Endodermal cell (in vitro differentiated cells): ENCODE measurements around the gene ASTN1. TPM values are rescaled to one million over a fixed set of nuclear protein-coding genes. Genes with fewer than 3 reads are reported as not detected.

ENCODE experiments used
- DNase-seq: peaks from one replicate; pipeline ENCODE4 v3.0.0-alpha.2; 2017
- H3K27ac ChIP-seq: 2 replicates; pipeline ENCODE4 v1.5.1; 2013; ENCODE audit warnings: mild to moderate bottlenecking, low read depth, low read length, moderate library complexity
- H3K27me3 ChIP-seq: 2 replicates; pipeline ENCODE4 v1.6.1; 2013; ENCODE audit warnings: mild to moderate bottlenecking, low read length, moderate library complexity; ENCODE audit not compliant: insufficient read depth, control insufficient read depth, poor library complexity, severe bottlenecking
- H3K36me3 ChIP-seq: 2 replicates; pipeline ENCODE4 v1.7.0; 2013; ENCODE audit warnings: mild to moderate bottlenecking, low read length, moderate library complexity; ENCODE audit not compliant: control insufficient read depth, insufficient read depth
- H3K4me1 ChIP-seq: one replicate; pipeline ENCODE4 v1.7.0; 2013; ENCODE audit warnings: low read length; ENCODE audit not compliant: control insufficient read depth, insufficient read depth
- H3K4me3 ChIP-seq: 2 replicates; pipeline ENCODE4 v1.5.1; 2013; ENCODE audit warnings: mild to moderate bottlenecking, low read length, moderate library complexity
- H3K9ac ChIP-seq: 2 replicates; pipeline ENCODE4 v1.6.1; 2013; ENCODE audit warnings: mild to moderate bottlenecking, low read length, moderate library complexity; ENCODE audit not compliant: poor library complexity, severe bottlenecking; ENCODE audit errors: extremely low read depth
- H3K9me3 ChIP-seq: 2 replicates; pipeline ENCODE4 v1.6.1; 2013; ENCODE audit warnings: mild to moderate bottlenecking, low read length, moderate library complexity; ENCODE audit not compliant: control insufficient read depth
- H3K27ac Mint-ChIP-seq: 2 replicates; pipeline ENCODE4 v1.8.0; 2020; ENCODE audit warnings: mixed read lengths
- H3K27me3 Mint-ChIP-seq: 2 replicates; pipeline ENCODE4 v1.8.0; 2021; ENCODE audit warnings: mild to moderate bottlenecking, mixed read lengths; ENCODE audit not compliant: insufficient read depth
- H3K36me3 Mint-ChIP-seq: 2 replicates; pipeline ENCODE4 v1.8.0; 2020; ENCODE audit warnings: low read depth, mixed read lengths
- H3K4me1 Mint-ChIP-seq: 2 replicates; pipeline ENCODE4 v1.8.0; 2020; ENCODE audit warnings: mixed read lengths
- H3K4me3 Mint-ChIP-seq: 2 replicates; pipeline ENCODE4 v1.8.0; 2020; ENCODE audit warnings: mild to moderate bottlenecking, moderate library complexity, mixed read lengths
- H3K9me3 Mint-ChIP-seq: 2 replicates; pipeline ENCODE4 v1.8.0; 2020; ENCODE audit warnings: mild to moderate bottlenecking, mixed read lengths
- CTCF ChIP-seq: fragments of 200-600 bp; sonication (generic); conservative IDR thresholded peaks from 2 replicates; pipeline ENCODE4 v1.5.0; 2021; ENCODE audit warnings: antibody characterized with exemption, mild to moderate bottlenecking
- WGBS, 2 experiments: methylation state at CpG; one replicate each; pipeline versions ENCODE4 v1.1.5 to v1.1.7; 2013; ENCODE audit warnings: missing lambda C conversion rate in 2 of 2, mixed read lengths in 1 of 2; ENCODE audit not compliant: insufficient coverage in 1 of 2, insufficient read length in 1 of 2; 5-methylcytosine and 5-hydroxymethylcytosine counted together
- total RNA-seq, 2 donors: library from RNA; stranded (reverse); fragmentation: NEBNext Ultra II Directional in 1 of 2; extraction: Animal tissue kit (Norgen Biotek cat#: 25700) in 1 of 2; gene quantifications; 2 replicates in 1 of 2; 3 replicates in 1 of 2; pipeline ENCODE4 v1.2.1, GENCODE V29; 2021

Gene ASTN1
- total RNA-seq, 2 donors from 2014 or later: 0.31 to 0.70 TPM

- Histone ChIP-seq H3K27me3 (peaks cover 22% of the 10 kb centered on the region), H3K36me3 (no peaks in the 10 kb centered on the region), H3K27ac (no peak overlapping the region), H3K9ac (no peak overlapping the region), H3K4me1 (no peaks in the 10 kb centered on the region), H3K4me3 (no peak overlapping the region), H3K9me3 (no peaks in the 10 kb centered on the region)
- H3K36me3 Mint-ChIP-seq: no peaks in the 10 kb centered on the region
- peaks cover 6% of the 10 kb centered on the region for H3K4me1 Mint-ChIP-seq
- peaks cover 27% of the 10 kb centered on the region for H3K27me3 Mint-ChIP-seq
- WGBS, 2 experiments: 93 to 98% methylated on average over 10 to 14 of the region's 14 CpGs
- H3K27ac Mint-ChIP-seq: no peak overlapping the region
- TF ChIP-seq CTCF: no peak
- no peak for DNase-seq
- H3K9me3 Mint-ChIP-seq: no peaks in the 10 kb centered on the region
- H3K4me3 Mint-ChIP-seq: no peak overlapping the region
These were observed 141.3 kb downstream of the ASTN1 start for GRCh38 chr1:177023249-177023648.

DNA sequence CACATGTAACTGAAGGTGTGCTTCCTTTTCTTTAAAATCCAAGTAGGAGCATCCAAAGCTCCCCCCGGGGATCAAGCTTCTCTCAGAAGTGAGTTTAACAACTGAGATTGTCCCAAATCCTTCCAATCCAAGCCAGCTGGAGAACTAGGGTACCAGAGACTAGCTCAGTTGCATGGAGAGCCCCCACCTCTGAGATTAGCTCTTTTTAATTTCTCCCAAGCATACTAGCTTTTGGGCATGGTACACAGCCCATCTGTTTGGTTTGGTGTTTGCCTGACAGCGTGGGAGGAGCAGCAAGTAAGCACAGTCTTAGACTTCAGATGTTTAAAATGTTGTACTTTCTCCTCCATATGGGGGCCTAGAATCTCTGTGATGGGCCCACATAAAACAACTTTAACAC lies 142.8 kb downstream of the ASTN1 start:
- Mint-ChIP-seq H3K4me1 (peaks cover 2% of the 10 kb centered on the region), H3K36me3 (no peaks in the 10 kb centered on the region), H3K4me3 (no peak overlapping the region), H3K27ac (no peak overlapping the region), H3K27me3 (peaks cover 30% of the 10 kb centered on the region), H3K9me3 (no peaks in the 10 kb centered on the region)
- Histone ChIP-seq H3K9ac (no peak overlapping the region), H3K36me3 (no peaks in the 10 kb centered on the region), H3K4me3 (no peak overlapping the region), H3K27ac (no peak overlapping the region), H3K9me3 (no peaks in the 10 kb centered on the region), H3K4me1 (no peaks in the 10 kb centered on the region), H3K27me3 (peaks cover 27% of the 10 kb centered on the region)
- WGBS, 2 experiments: 93% methylated on average over 2 of the region's 2 CpGs; no CpG with 5 or more reads in 1 of the 2 experiments
- no peak for TF ChIP-seq CTCF
- DNase-seq: no peak

- WGBS, 2 experiments: 94 to 95% methylated on average over 3 of the region's 3 CpGs
These were observed 143.5 kb downstream of the ASTN1 start for GRCh38 chr1:177020851-177021589.

More at GRCh38 chr1:177020851-177021589, 143.5 kb downstream of the ASTN1 start:
- TF ChIP-seq CTCF: no peak
- Mint-ChIP-seq H3K9me3 (no peaks in the 10 kb centered on the region), H3K27ac (no peak overlapping the region), H3K4me3 (no peak overlapping the region), H3K4me1 (peaks cover 2% of the 10 kb centered on the region), H3K36me3 (no peaks in the 10 kb centered on the region), H3K27me3 (peaks cover 30% of the 10 kb centered on the region)
- Histone ChIP-seq H3K27ac (no peak overlapping the region), H3K36me3 (no peaks in the 10 kb centered on the region), H3K27me3 (peaks cover 27% of the 10 kb centered on the region), H3K9ac (no peak overlapping the region), H3K4me3 (no peak overlapping the region), H3K4me1 (no peaks in the 10 kb centered on the region), H3K9me3 (no peaks in the 10 kb centered on the region)
- DNase-seq: no peak
